ENCODE measurements around the gene MVK. TPM values are rescaled to one million over a fixed set of nuclear protein-coding genes. Genes with fewer than 3 reads are reported as not detected.

The MVK gene
- total RNA-seq, 1 donor from 2014 or later: 12.4 TPM

- DNase-seq (ENCODE audit: low read depth) (no peak), FAIRE-seq (no peak)
- Histone ChIP-seq H3K4me1 (ENCODE audit: insufficient read depth, low read length) (no peaks in the 10 kb centered on the region), H3K27ac (ENCODE audit: low read depth, low read length) (no peak overlapping the region), H4K20me1 (ENCODE audit: insufficient read depth, low read length) (no peaks in the 10 kb centered on the region), H2AFZ (ENCODE audit: low read depth, low read length) (no peak overlapping the region), H3K4me2 (ENCODE audit: low read length) (no peak overlapping the region), H3K79me2 (ENCODE audit: insufficient read depth, low read length) (no peaks in the 10 kb centered on the region), H3K9me3 (ENCODE audit: insufficient read depth, low read depth, low read length) (no peaks in the 10 kb centered on the region), H3K36me3 (ENCODE audit: insufficient read depth, low read length) (no peaks in the 10 kb centered on the region), H3K9ac (ENCODE audit: low read length) (no peak overlapping the region), H3K27me3 (ENCODE audit: insufficient read depth, low read length) (peaks cover 18% of the 10 kb centered on the region), H3K4me3 (ENCODE audit: insufficient read depth, low read depth, low read length) (no peak overlapping the region)
- no peak overlapping the region for H3K27ac Mint-ChIP-seq (ENCODE audit: unreplicated experiment)
- peaks cover 19% of the 10 kb centered on the region for H3K27me3 Mint-ChIP-seq (ENCODE audit: low read depth, unreplicated experiment)
- H3K36me3 Mint-ChIP-seq (ENCODE audit: low read depth, unreplicated experiment): no peaks in the 10 kb centered on the region
- no peak overlapping the region for H3K4me3 Mint-ChIP-seq (ENCODE audit: unreplicated experiment)
- TF ChIP-seq EZH2 (IDR thresholded peaks at IDR 0.05; ENCODE audit: insufficient read depth, low read length) (no peak), CTCF (IDR thresholded peaks at IDR 0.05; ENCODE audit: insufficient read depth, low read depth, low read length) (no peak)
- H3K4me1 Mint-ChIP-seq (ENCODE audit: low read depth, unreplicated experiment): no peaks in the 10 kb centered on the region
- H3K9me3 Mint-ChIP-seq (ENCODE audit: unreplicated experiment): no peaks in the 10 kb centered on the region
Observed at GRCh38 chr12:109640961-109641360, 67.4 kb downstream of the MVK start.

- no peaks in the 10 kb centered on the region for H3K79me2 ChIP-seq (ENCODE audit: insufficient read depth, low read length)
- no peaks in the 10 kb centered on the region for H3K9me3 ChIP-seq (ENCODE audit: insufficient read depth, low read depth, low read length)
- H3K4me2 ChIP-seq (ENCODE audit: low read length): no peak overlapping the region
- Mint-ChIP-seq H3K27me3 (ENCODE audit: low read depth, unreplicated experiment) (peaks cover 23% of the 10 kb centered on the region), H3K27ac (ENCODE audit: unreplicated experiment) (no peak overlapping the region), H3K9me3 (ENCODE audit: unreplicated experiment) (no peaks in the 10 kb centered on the region), H3K4me3 (ENCODE audit: unreplicated experiment) (no peak overlapping the region), H3K4me1 (ENCODE audit: low read depth, unreplicated experiment) (no peaks in the 10 kb centered on the region), H3K36me3 (ENCODE audit: low read depth, unreplicated experiment) (no peaks in the 10 kb centered on the region)
- TF ChIP-seq EZH2 (IDR thresholded peaks at IDR 0.05; ENCODE audit: insufficient read depth, low read length): no peak
- no peak for TF ChIP-seq CTCF (IDR thresholded peaks at IDR 0.05; ENCODE audit: insufficient read depth, low read depth, low read length)
- no peaks in the 10 kb centered on the region for H3K4me1 ChIP-seq (ENCODE audit: insufficient read depth, low read length)
- FAIRE-seq (no peak), DNase-seq (ENCODE audit: low read depth) (no peak)
- H2AFZ ChIP-seq (ENCODE audit: low read depth, low read length): no peak overlapping the region
- peaks cover 23% of the 10 kb centered on the region for H3K27me3 ChIP-seq (ENCODE audit: insufficient read depth, low read length)
- no peak overlapping the region for H3K9ac ChIP-seq (ENCODE audit: low read length)
- no peaks in the 10 kb centered on the region for H4K20me1 ChIP-seq (ENCODE audit: insufficient read depth, low read length)
- H3K36me3 ChIP-seq (ENCODE audit: insufficient read depth, low read length): no peaks in the 10 kb centered on the region
- no peak overlapping the region for H3K27ac ChIP-seq (ENCODE audit: low read depth, low read length)
- no peak overlapping the region for H3K4me3 ChIP-seq (ENCODE audit: insufficient read depth, low read depth, low read length)
Observed at GRCh38 chr12:109641422-109641821, 67.8 kb downstream of the MVK start.

- Mint-ChIP-seq H3K27me3 (ENCODE audit: low read depth, unreplicated experiment) (peaks cover 30% of the 10 kb centered on the region), H3K4me1 (ENCODE audit: low read depth, unreplicated experiment) (no peaks in the 10 kb centered on the region), H3K4me3 (ENCODE audit: unreplicated experiment) (no peak overlapping the region), H3K36me3 (ENCODE audit: low read depth, unreplicated experiment) (no peaks in the 10 kb centered on the region), H3K27ac (ENCODE audit: unreplicated experiment) (no peak overlapping the region), H3K9me3 (ENCODE audit: unreplicated experiment) (no peaks in the 10 kb centered on the region)
- no peak for DNase-seq (ENCODE audit: low read depth)
- H2AFZ ChIP-seq (ENCODE audit: low read depth, low read length): no peak overlapping the region
- no peaks in the 10 kb centered on the region for H3K9me3 ChIP-seq (ENCODE audit: insufficient read depth, low read depth, low read length)
- H3K4me1 ChIP-seq (ENCODE audit: insufficient read depth, low read length): no peaks in the 10 kb centered on the region
- H3K9ac ChIP-seq (ENCODE audit: low read length): no peak overlapping the region
- no peak for FAIRE-seq
- H3K27me3 ChIP-seq (ENCODE audit: insufficient read depth, low read length): peaks cover 32% of the 10 kb centered on the region
- no peak overlapping the region for H3K4me2 ChIP-seq (ENCODE audit: low read length)
- TF ChIP-seq EZH2 (IDR thresholded peaks at IDR 0.05; ENCODE audit: insufficient read depth, low read length) (no peak), CTCF (IDR thresholded peaks at IDR 0.05; ENCODE audit: insufficient read depth, low read depth, low read length) (no peak)
- H3K36me3 ChIP-seq (ENCODE audit: insufficient read depth, low read length): no peaks in the 10 kb centered on the region
- H4K20me1 ChIP-seq (ENCODE audit: insufficient read depth, low read length): no peaks in the 10 kb centered on the region
- H3K79me2 ChIP-seq (ENCODE audit: insufficient read depth, low read length): no peaks in the 10 kb centered on the region
- no peak overlapping the region for H3K4me3 ChIP-seq (ENCODE audit: insufficient read depth, low read depth, low read length)
- H3K27ac ChIP-seq (ENCODE audit: low read depth, low read length): no peak overlapping the region
Observed at GRCh38 chr12:109642506-109643132, 69.0 kb downstream of the MVK start.

Data from astrocyte (in vitro differentiated cells and primary cell).